KMS-11 (cell line): Measurements from ENCODE around the gene MPP4.

Experiments
- H2AFZ ChIP-seq: fragments of 200-600 bp; sonication (generic); 2 replicates; pipeline ENCODE4 v1.6.1; 2016; ENCODE audit warnings: antibody characterized with exemption, mixed run types, low read depth
- H3K27ac ChIP-seq: fragments of 200-600 bp; sonication (generic); 2 replicates; pipeline ENCODE4 v1.6.1; 2016; ENCODE audit warnings: mild to moderate bottlenecking, mixed run types
- H3K27me3 ChIP-seq: fragments of 200-600 bp; sonication (generic); 2 replicates; pipeline ENCODE4 v1.6.1; 2017; ENCODE audit warnings: mild to moderate bottlenecking, low read depth, mixed run types, moderate library complexity; ENCODE audit not compliant: insufficient read depth
- H3K36me3 ChIP-seq: fragments of 200-600 bp; sonication (generic); 2 replicates; pipeline ENCODE4 v1.6.1; 2017; ENCODE audit warnings: mild to moderate bottlenecking, mixed run types; ENCODE audit not compliant: insufficient read depth
- H3K4me1 ChIP-seq: fragments of 200-600 bp; sonication (generic); 2 replicates; pipeline ENCODE4 v1.6.1; 2016; ENCODE audit warnings: mild to moderate bottlenecking, low read depth, mixed run types; ENCODE audit not compliant: poor library complexity, severe bottlenecking
- H3K4me2 ChIP-seq: fragments of 200-600 bp; sonication (generic); 2 replicates; pipeline ENCODE4 v1.7.0; 2016; ENCODE audit warnings: mild to moderate bottlenecking, mixed run types
- H3K4me3 ChIP-seq: fragments of 200-600 bp; sonication (generic); IDR thresholded peaks from 2 replicates; pipeline ENCODE4 v1.6.1; 2017; ENCODE audit warnings: low read depth, low read length, mixed read lengths; ENCODE audit not compliant: insufficient read depth
- H3K79me2 ChIP-seq: fragments of 200-600 bp; sonication (generic); 2 replicates; pipeline ENCODE4 v1.6.1; 2016; ENCODE audit warnings: low read depth, mixed run types; ENCODE audit not compliant: insufficient read depth
- H3K9ac ChIP-seq: fragments of 200-600 bp; sonication (generic); 2 replicates; pipeline ENCODE4 v1.6.1; 2016; ENCODE audit warnings: mild to moderate bottlenecking, mixed run types
- H4K20me1 ChIP-seq: fragments of 200-600 bp; sonication (generic); 2 replicates; pipeline ENCODE4 v1.6.1; 2016; ENCODE audit warnings: mild to moderate bottlenecking, mixed run types; ENCODE audit not compliant: insufficient read depth
- TF ChIP-seq, protein P1 (sequence below): fragments of 200-600 bp; sonication (generic); conservative IDR thresholded peaks from 2 replicates; pipeline ENCODE4 v1.6.1; 2017; ENCODE audit warnings: low read depth, mild to moderate bottlenecking, antibody characterized with exemption, low read length, moderate library complexity, mixed read lengths

The MPP4 gene

GRCh38 chr2:201698588-201699226 lies at the start of gene MPP4:
Gene MPP4, minus strand, starts transcription at chr2:201698644. Its CDS starts 4,690 bp downstream, at chr2:201693954.
- Histone ChIP-seq H3K4me3 (no peak within 1 kb of the TSS), H2AFZ (no peak within 1 kb of the TSS)
- TF ChIP-seq, protein P1, sequence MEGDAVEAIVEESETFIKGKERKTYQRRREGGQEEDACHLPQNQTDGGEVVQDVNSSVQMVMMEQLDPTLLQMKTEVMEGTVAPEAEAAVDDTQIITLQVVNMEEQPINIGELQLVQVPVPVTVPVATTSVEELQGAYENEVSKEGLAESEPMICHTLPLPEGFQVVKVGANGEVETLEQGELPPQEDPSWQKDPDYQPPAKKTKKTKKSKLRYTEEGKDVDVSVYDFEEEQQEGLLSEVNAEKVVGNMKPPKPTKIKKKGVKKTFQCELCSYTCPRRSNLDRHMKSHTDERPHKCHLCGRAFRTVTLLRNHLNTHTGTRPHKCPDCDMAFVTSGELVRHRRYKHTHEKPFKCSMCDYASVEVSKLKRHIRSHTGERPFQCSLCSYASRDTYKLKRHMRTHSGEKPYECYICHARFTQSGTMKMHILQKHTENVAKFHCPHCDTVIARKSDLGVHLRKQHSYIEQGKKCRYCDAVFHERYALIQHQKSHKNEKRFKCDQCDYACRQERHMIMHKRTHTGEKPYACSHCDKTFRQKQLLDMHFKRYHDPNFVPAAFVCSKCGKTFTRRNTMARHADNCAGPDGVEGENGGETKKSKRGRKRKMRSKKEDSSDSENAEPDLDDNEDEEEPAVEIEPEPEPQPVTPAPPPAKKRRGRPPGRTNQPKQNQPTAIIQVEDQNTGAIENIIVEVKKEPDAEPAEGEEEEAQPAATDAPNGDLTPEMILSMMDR = no peak

DNA sequence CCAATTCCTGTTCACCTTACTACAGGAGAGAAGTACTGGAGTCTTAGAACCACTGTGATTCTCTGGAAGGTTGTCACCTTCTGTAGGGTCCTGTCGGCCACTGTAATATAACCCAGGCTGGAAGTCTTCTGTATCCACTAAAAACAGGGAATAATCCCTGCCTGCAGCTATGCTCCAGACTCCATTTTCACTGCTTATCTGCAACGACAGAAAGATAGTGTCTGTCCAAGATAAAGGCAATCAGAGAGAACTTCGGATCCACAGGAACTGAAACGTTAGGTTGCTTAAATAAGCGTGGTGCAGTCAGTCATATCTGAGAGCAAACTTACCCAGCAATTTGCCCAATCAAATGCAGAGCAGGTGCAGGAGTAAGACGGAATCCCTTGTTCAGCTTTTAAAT lies 48.1 kb upstream of the MPP4 start:
- Histone ChIP-seq H3K4me2 (no peak overlapping the region), H3K27me3 (no peaks in the 10 kb centered on the region), H3K4me1 (peaks cover 8% of the 10 kb centered on the region), H3K79me2 (no peaks in the 10 kb centered on the region), H2AFZ (no peak overlapping the region), H3K27ac (no peak overlapping the region), H3K9ac (no peak overlapping the region), H4K20me1 (no peaks in the 10 kb centered on the region), H3K36me3 (no peaks in the 10 kb centered on the region), H3K4me3 (no peak overlapping the region)
- TF ChIP-seq, protein P1 = no peak

More at GRCh38 chr2:201698588-201699226, at the start of gene MPP4:
- Histone ChIP-seq H3K27ac (no peak within 1 kb of the TSS), H3K36me3 (no peaks in the 10 kb centered on the region), H3K4me1 (no peaks in the 10 kb centered on the region), H3K27me3 (no peaks in the 10 kb centered on the region), H3K4me2 (no peak within 1 kb of the TSS), H3K9ac (no peak within 1 kb of the TSS), H4K20me1 (no peaks in the 10 kb centered on the region), H3K79me2 (no peaks in the 10 kb centered on the region)

DNA sequence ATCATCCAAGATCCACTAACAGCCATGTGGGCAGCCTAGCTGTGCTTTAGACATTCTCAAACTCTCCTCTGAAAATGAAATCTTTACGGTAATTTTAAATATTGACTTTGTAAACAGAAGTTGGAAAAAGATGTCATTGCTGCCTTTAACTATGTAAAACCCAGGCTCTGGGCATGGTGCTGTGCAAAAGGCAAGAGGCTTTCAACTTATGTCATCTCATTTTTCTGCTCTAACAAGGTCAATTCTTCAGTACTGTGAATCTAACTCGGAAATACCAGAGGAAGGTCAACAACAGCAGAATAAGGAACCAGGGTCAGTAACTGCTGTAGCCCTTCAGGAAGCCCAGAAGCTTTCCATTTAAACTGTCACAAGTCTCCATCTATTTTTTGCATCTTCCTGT lies 37.0 kb upstream of the MPP4 start:
- Histone ChIP-seq H2AFZ (no peak overlapping the region), H3K4me2 (no peak overlapping the region), H3K36me3 (no peaks in the 10 kb centered on the region), H3K4me1 (peaks cover 5% of the 10 kb centered on the region), H3K4me3 (no peak overlapping the region), H3K27me3 (no peaks in the 10 kb centered on the region), H3K79me2 (no peaks in the 10 kb centered on the region), H4K20me1 (no peaks in the 10 kb centered on the region), H3K9ac (no peak overlapping the region), H3K27ac (no peak overlapping the region)
- TF ChIP-seq, protein P1 = no peak

DNA sequence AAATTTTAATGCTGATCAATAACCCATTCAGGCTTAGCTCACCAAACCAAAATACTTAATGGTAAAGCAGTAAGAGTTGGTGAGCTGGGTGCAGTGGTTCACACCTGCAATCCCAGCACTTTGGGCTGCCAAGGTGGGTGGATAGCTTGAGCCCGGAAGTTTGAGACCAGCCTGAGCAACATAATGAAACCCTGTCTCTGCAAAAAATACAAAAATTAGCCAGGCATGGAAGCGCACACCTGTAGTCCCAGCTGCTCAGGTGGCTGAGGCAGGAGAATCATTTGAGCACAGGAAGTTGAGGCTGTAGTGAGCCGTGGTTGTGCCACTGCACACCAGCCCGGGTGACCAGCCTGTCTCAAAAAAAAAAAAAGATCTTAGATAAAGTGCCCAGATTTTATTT lies 35.7 kb upstream of the MPP4 start:
- Histone ChIP-seq H2AFZ (no peak overlapping the region), H3K27me3 (no peaks in the 10 kb centered on the region), H3K4me2 (no peak overlapping the region), H3K27ac (no peak overlapping the region), H3K9ac (no peak overlapping the region), H3K4me3 (no peak overlapping the region), H3K4me1 (peaks cover 5% of the 10 kb centered on the region), H3K79me2 (no peaks in the 10 kb centered on the region), H4K20me1 (no peaks in the 10 kb centered on the region), H3K36me3 (no peaks in the 10 kb centered on the region)
- TF ChIP-seq, protein P1 = no peak
